ENCODE results near the gene ZNF622.

DNA sequence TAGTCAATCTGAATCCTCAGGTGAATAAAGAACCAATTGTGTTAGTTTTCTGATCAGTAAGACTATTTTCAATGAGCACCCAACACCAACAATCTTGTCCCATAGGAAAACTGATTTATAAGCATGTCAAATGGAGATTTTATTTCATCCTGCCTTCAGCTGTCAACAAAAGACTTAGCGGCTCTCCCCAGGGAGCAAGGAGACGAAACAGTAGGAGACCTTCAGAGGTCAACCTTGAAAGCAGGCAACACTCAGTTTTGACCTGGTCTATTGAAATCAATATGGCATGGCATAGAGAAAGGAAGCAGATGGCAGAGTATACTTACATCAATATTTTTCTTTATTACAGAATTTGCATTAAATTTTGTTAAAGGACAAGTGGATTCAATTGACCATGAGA is 34.1 kb downstream of the ZNF622 start:
- TF ChIP-seq, protein P1, sequence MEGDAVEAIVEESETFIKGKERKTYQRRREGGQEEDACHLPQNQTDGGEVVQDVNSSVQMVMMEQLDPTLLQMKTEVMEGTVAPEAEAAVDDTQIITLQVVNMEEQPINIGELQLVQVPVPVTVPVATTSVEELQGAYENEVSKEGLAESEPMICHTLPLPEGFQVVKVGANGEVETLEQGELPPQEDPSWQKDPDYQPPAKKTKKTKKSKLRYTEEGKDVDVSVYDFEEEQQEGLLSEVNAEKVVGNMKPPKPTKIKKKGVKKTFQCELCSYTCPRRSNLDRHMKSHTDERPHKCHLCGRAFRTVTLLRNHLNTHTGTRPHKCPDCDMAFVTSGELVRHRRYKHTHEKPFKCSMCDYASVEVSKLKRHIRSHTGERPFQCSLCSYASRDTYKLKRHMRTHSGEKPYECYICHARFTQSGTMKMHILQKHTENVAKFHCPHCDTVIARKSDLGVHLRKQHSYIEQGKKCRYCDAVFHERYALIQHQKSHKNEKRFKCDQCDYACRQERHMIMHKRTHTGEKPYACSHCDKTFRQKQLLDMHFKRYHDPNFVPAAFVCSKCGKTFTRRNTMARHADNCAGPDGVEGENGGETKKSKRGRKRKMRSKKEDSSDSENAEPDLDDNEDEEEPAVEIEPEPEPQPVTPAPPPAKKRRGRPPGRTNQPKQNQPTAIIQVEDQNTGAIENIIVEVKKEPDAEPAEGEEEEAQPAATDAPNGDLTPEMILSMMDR (IDR thresholded peaks at IDR 0.05; ENCODE audit: low read length), result no peak
- TF ChIP-seq EZH2 (IDR thresholded peaks at IDR 0.05; ENCODE audit: borderline replicate concordance, low read length), result no peak
